ENCODE measurements around the gene WIPF2. TPM values are rescaled to one million over a fixed set of nuclear protein-coding genes. Genes with fewer than 3 reads are reported as not detected.

Gene WIPF2
- total RNA-seq, 2 experiments from 2014 or later, result 17.3 to 21.3 TPM

- ChIA-PET CTCF (interaction anchor here (6.8 kb wide), 1 partner anchor 44 kb away, joined by 40 read pairs; no protein-coding TSS in a partner anchor), POLR2A (interaction anchor here (1.5 to 1.8 kb wide), 2 partner anchors 12 to 13 kb away, joined by 5 to 8 read pairs; no protein-coding TSS in a partner anchor)
- H3K4me1 ChIP-seq (ENCODE audit: insufficient read depth, low read length), result peaks cover 85% of the 10 kb centered on the region
- H3K27me3 ChIP-seq (ENCODE audit: control insufficient read depth in 1 of 2, insufficient read depth in 2 of 2, low read length in 2 of 2), result no peaks in the 10 kb centered on the region
- no peak for ATAC-seq (ENCODE audit: poor library complexity)
- peaks cover 47% of the 10 kb centered on the region for H3K4me1 Mint-ChIP-seq (ENCODE audit: low read depth)
- no peak for TF ChIP-seq CTCF (IDR thresholded peaks at IDR 0.05)
- DNase-seq, result peak in 1 of 14 experiments; percentile 7
- H3K27ac Mint-ChIP-seq, result no peak overlapping the region
- no peaks in the 10 kb centered on the region for H3K9me3 Mint-ChIP-seq
- no peak overlapping the region for H3K4me3 Mint-ChIP-seq
- H3K36me3 Mint-ChIP-seq (ENCODE audit: low read depth), result no peaks in the 10 kb centered on the region
- intact Hi-C loops (cut with DNase I, micrococcal nuclease), result loop anchor here in 1 of 2 experiments (5.0 kb wide), 1 partner anchor 226 kb away; no protein-coding TSS in a partner anchor
- H3K27me3 Mint-ChIP-seq, result no peaks in the 10 kb centered on the region
- H3K27ac ChIP-seq (ENCODE audit: low read depth in 1 of 2, low read length in 2 of 2), result no peak overlapping the region
- no peaks in the 10 kb centered on the region for H3K36me3 ChIP-seq (ENCODE audit: insufficient read depth, low read length)
- no peaks in the 10 kb centered on the region for H3K9me3 ChIP-seq (ENCODE audit: control insufficient read depth in 1 of 2, insufficient read depth in 1 of 2, low read length in 2 of 2)
- no peak overlapping the region for H3K4me3 ChIP-seq (ENCODE audit: low read length)
Measured at GRCh38 chr17:40310882-40311391, 91.8 kb downstream of the WIPF2 start.

- Histone ChIP-seq H3K27ac (ENCODE audit: low read depth in 1 of 2, low read length in 2 of 2) (no peak overlapping the region), H3K4me3 (ENCODE audit: low read length) (no peak overlapping the region)
Measured at GRCh38 chr17:40311575-40311974, 92.5 kb downstream of the WIPF2 start.

GRCh38 chr17:40312131-40312731 lies 93.1 kb downstream of the WIPF2 start:
- H3K27me3 ChIP-seq (ENCODE audit: control insufficient read depth in 1 of 2, insufficient read depth in 2 of 2, low read length in 2 of 2), result no peaks in the 10 kb centered on the region
- no peak overlapping the region for H3K4me3 Mint-ChIP-seq

More at GRCh38 chr17:40311575-40311974, 92.5 kb downstream of the WIPF2 start:
- Mint-ChIP-seq H3K27me3 (no peaks in the 10 kb centered on the region), H3K4me1 (ENCODE audit: low read depth) (peaks cover 53% of the 10 kb centered on the region), H3K4me3 (no peak overlapping the region), H3K9me3 (no peaks in the 10 kb centered on the region), H3K36me3 (ENCODE audit: low read depth) (no peaks in the 10 kb centered on the region), H3K27ac (no peak overlapping the region)
- POLR2A ChIA-PET, result interaction anchor here (1.5 kb wide), 1 partner anchor 11 kb away, joined by 8 read pairs; no protein-coding TSS in a partner anchor
- ATAC-seq (ENCODE audit: poor library complexity) (no peak), DNase-seq (peak in 2 of 14 experiments; percentile 44 to 46)
- Histone ChIP-seq H3K27me3 (ENCODE audit: control insufficient read depth in 1 of 2, insufficient read depth in 2 of 2, low read length in 2 of 2) (no peaks in the 10 kb centered on the region), H3K36me3 (ENCODE audit: insufficient read depth, low read length) (no peaks in the 10 kb centered on the region), H3K4me1 (ENCODE audit: insufficient read depth, low read length) (peaks cover 85% of the 10 kb centered on the region), H3K9me3 (ENCODE audit: control insufficient read depth in 1 of 2, insufficient read depth in 1 of 2, low read length in 2 of 2) (no peaks in the 10 kb centered on the region)
- CTCF ChIA-PET, result interaction anchor here (6.8 kb wide), 1 partner anchor 44 kb away, joined by 40 read pairs; no protein-coding TSS in a partner anchor
- intact Hi-C loops (cut with DNase I, micrococcal nuclease), result loop anchor here in 1 of 2 experiments (5.0 kb wide), 1 partner anchor 226 kb away; no protein-coding TSS in a partner anchor
- no peak for TF ChIP-seq CTCF (IDR thresholded peaks at IDR 0.05)

More at GRCh38 chr17:40312131-40312731, 93.1 kb downstream of the WIPF2 start:
- DNase-seq, result peak in 1 of 14 experiments; percentile 16
- H3K27ac Mint-ChIP-seq, result no peak overlapping the region
- H3K4me3 ChIP-seq (ENCODE audit: low read length), result no peak overlapping the region
- CTCF ChIA-PET, result interaction anchor here (6.8 kb wide), 1 partner anchor 43 kb away, joined by 40 read pairs; no protein-coding TSS in a partner anchor
- peaks cover 55% of the 10 kb centered on the region for H3K4me1 Mint-ChIP-seq (ENCODE audit: low read depth)
- intact Hi-C loops (cut with DNase I, micrococcal nuclease), result loop anchor here in 1 of 2 experiments (5.0 kb wide), 1 partner anchor 225 kb away; no protein-coding TSS in a partner anchor
- no peak overlapping the region for H3K27ac ChIP-seq (ENCODE audit: low read depth in 1 of 2, low read length in 2 of 2)
- H3K27me3 Mint-ChIP-seq, result no peaks in the 10 kb centered on the region
- H3K4me1 ChIP-seq (ENCODE audit: insufficient read depth, low read length), result peaks cover 85% of the 10 kb centered on the region
- H3K9me3 Mint-ChIP-seq, result no peaks in the 10 kb centered on the region
- H3K36me3 Mint-ChIP-seq (ENCODE audit: low read depth), result no peaks in the 10 kb centered on the region
- H3K36me3 ChIP-seq (ENCODE audit: insufficient read depth, low read length), result no peaks in the 10 kb centered on the region
- POLR2A ChIA-PET, result interaction anchor here (1.1 kb wide), 1 partner anchor 10 kb away, joined by 4 read pairs; no protein-coding TSS in a partner anchor
- no peak for TF ChIP-seq CTCF (IDR thresholded peaks at IDR 0.05)
- ATAC-seq (ENCODE audit: poor library complexity), result no peak
- no peaks in the 10 kb centered on the region for H3K9me3 ChIP-seq (ENCODE audit: control insufficient read depth in 1 of 2, insufficient read depth in 1 of 2, low read length in 2 of 2)
